SKM-1 (cell line): Measurements from ENCODE around the gene PZP.
"Not testable (repeated sequence)": the region's sequence is repeated elsewhere in the genome, so short reads cannot be mapped to it uniquely, and the experiment has no call there.

Experiments used
- DNase-seq: peaks from one replicate; lab custom pipeline; 2025; ENCODE audit not compliant: unreplicated experiment; lab: John Stamatoyannopoulos, UW

Gene PZP

GRCh38 chr12:9208229-9208628, at the start of gene PZP:
PZP (minus strand) TSS chr12:9208395; CDS start chr12:9208341, 54 bp downstream.
- no peak for DNase-seq

GRCh38 chr12:9256758-9257405, 48.7 kb upstream of the PZP start:
- no peak for DNase-seq

GRCh38 chr12:9256341-9256740, 48.1 kb upstream of the PZP start:
- DNase-seq, result no peak

GRCh38 chr12:9255837-9256236, 47.6 kb upstream of the PZP start:
- DNase-seq, result no peak

- DNase-seq, result no peak
Observed at GRCh38 chr12:9253464-9253863, 45.3 kb upstream of the PZP start.

GRCh38 chr12:9252791-9253190, 44.6 kb upstream of the PZP start:
- not testable (repeated sequence) for DNase-seq

- DNase-seq, result no peak
Observed at GRCh38 chr12:9252256-9252655, 44.1 kb upstream of the PZP start.

GRCh38 chr12:9248435-9248834, 40.2 kb upstream of the PZP start:
- DNase-seq, result no peak

GRCh38 chr12:9244894-9245293, 36.7 kb upstream of the PZP start:
- DNase-seq, result no peak

GRCh38 chr12:9243999-9244649, 35.9 kb upstream of the PZP start:
- DNase-seq, result no peak

GRCh38 chr12:9241301-9241700, 33.1 kb upstream of the PZP start:
- no peak for DNase-seq

- DNase-seq, result no peak
Observed at GRCh38 chr12:9240776-9241175, 32.6 kb upstream of the PZP start.

GRCh38 chr12:9240004-9240635, 31.9 kb upstream of the PZP start:
- not testable (repeated sequence) for DNase-seq

- no peak for DNase-seq
Observed at GRCh38 chr12:9237286-9237685, 29.1 kb upstream of the PZP start.

GRCh38 chr12:9235519-9235918, 27.3 kb upstream of the PZP start:
- DNase-seq, result no peak

- DNase-seq, result no peak
Observed at GRCh38 chr12:9227950-9228349, 19.8 kb upstream of the PZP start.

GRCh38 chr12:9223830-9224229, 15.6 kb upstream of the PZP start:
- DNase-seq, result no peak

GRCh38 chr12:9221483-9221882, 13.3 kb upstream of the PZP start:
- no peak for DNase-seq

- not testable (repeated sequence) for DNase-seq
Observed at GRCh38 chr12:9221011-9221410, 12.8 kb upstream of the PZP start.

- no peak for DNase-seq
Observed at GRCh38 chr12:9214534-9214933, 6.3 kb upstream of the PZP start.

- DNase-seq, result no peak
Observed at GRCh38 chr12:9211687-9212086, 3.5 kb upstream of the PZP start.

- DNase-seq, result no peak
Observed at GRCh38 chr12:9204380-9204779, 3.8 kb downstream of the PZP start.
